Progenitor cell of endocrine pancreas (in vitro differentiated cells): ENCODE results near the gene CAVIN3. TPM values are rescaled to one million over a fixed set of nuclear protein-coding genes. Genes with fewer than 3 reads are reported as not detected.

Experiments
- DNase-seq: peaks from one replicate; pipeline ENCODE4 v3.0.0; 2021; ENCODE audit warnings: low spot score; ENCODE audit not compliant: unreplicated experiment
- H3K27ac Mint-ChIP-seq: 2 replicates; pipeline ENCODE4 v1.8.0; 2021; ENCODE audit warnings: mild to moderate bottlenecking, moderate library complexity, mixed read lengths
- H3K27me3 Mint-ChIP-seq: 2 replicates; pipeline ENCODE4 v1.8.0; 2021; ENCODE audit warnings: mixed read lengths
- H3K36me3 Mint-ChIP-seq: 2 replicates; pipeline ENCODE4 v1.8.0; 2022; ENCODE audit warnings: mixed read lengths; ENCODE audit not compliant: insufficient read depth
- H3K4me1 Mint-ChIP-seq: 2 replicates; pipeline ENCODE4 v1.8.0; 2021; ENCODE audit warnings: low read depth, mixed read lengths
- H3K4me3 Mint-ChIP-seq: 2 replicates; pipeline ENCODE4 v1.8.0; 2021; ENCODE audit warnings: low read depth, mild to moderate bottlenecking, moderate library complexity, mixed read lengths
- H3K9me3 Mint-ChIP-seq: 2 replicates; pipeline ENCODE4 v1.8.0; 2021; ENCODE audit warnings: low read depth, mixed read lengths
- CTCF ChIP-seq: fragments of 200-600 bp; sonication (generic); IDR thresholded peaks from one replicate; pipeline ENCODE4 v1.5.0; 2021; ENCODE audit warnings: antibody characterized with exemption, mild to moderate bottlenecking; ENCODE audit not compliant: unreplicated experiment
- total RNA-seq: library from RNA; stranded (reverse); gene quantifications from 2 replicates; pipeline ENCODE4 v1.2.1, GENCODE V29; 2021

The CAVIN3 gene
- total RNA-seq, 1 donor from 2014 or later: 6.7 TPM

- H3K36me3 Mint-ChIP-seq: no peaks in the 10 kb centered on the region
- TF ChIP-seq CTCF: no peak
- no peak overlapping the region for H3K27ac Mint-ChIP-seq
- H3K9me3 Mint-ChIP-seq: no peaks in the 10 kb centered on the region
- no peaks in the 10 kb centered on the region for H3K27me3 Mint-ChIP-seq
- H3K4me3 Mint-ChIP-seq: no peak overlapping the region
- peaks cover 23% of the 10 kb centered on the region for H3K4me1 Mint-ChIP-seq
- no peak for DNase-seq
These were observed 30.2 kb upstream of the CAVIN3 start for GRCh38 chr11:6350486-6350885.

GRCh38 chr11:6350043-6350442, 29.7 kb upstream of the CAVIN3 start:
- Mint-ChIP-seq H3K27ac (no peak overlapping the region), H3K4me1 (peaks cover 20% of the 10 kb centered on the region), H3K36me3 (no peaks in the 10 kb centered on the region), H3K4me3 (no peak overlapping the region), H3K9me3 (no peaks in the 10 kb centered on the region), H3K27me3 (no peaks in the 10 kb centered on the region)
- DNase-seq: no peak
- TF ChIP-seq CTCF: no peak

- Mint-ChIP-seq H3K9me3 (no peaks in the 10 kb centered on the region), H3K4me1 (no peaks in the 10 kb centered on the region), H3K4me3 (no peak overlapping the region), H3K27ac (no peak overlapping the region), H3K27me3 (no peaks in the 10 kb centered on the region), H3K36me3 (no peaks in the 10 kb centered on the region)
- no peak for TF ChIP-seq CTCF
- DNase-seq: no peak
These were observed 25.1 kb upstream of the CAVIN3 start for GRCh38 chr11:6345366-6345765.

GRCh38 chr11:6336293-6336692, 16.0 kb upstream of the CAVIN3 start:
- no peak for TF ChIP-seq CTCF
- Mint-ChIP-seq H3K36me3 (no peaks in the 10 kb centered on the region), H3K4me1 (peaks cover 8% of the 10 kb centered on the region), H3K9me3 (peaks cover 2% of the 10 kb centered on the region), H3K27ac (no peak overlapping the region), H3K4me3 (no peak overlapping the region), H3K27me3 (peaks cover 4% of the 10 kb centered on the region)
- DNase-seq: no peak

- DNase-seq: no peak
These were observed 14.5 kb upstream of the CAVIN3 start for GRCh38 chr11:6334806-6335205.

More at GRCh38 chr11:6334806-6335205, 14.5 kb upstream of the CAVIN3 start:
- Mint-ChIP-seq H3K4me3 (no peak overlapping the region), H3K36me3 (no peaks in the 10 kb centered on the region), H3K27me3 (peaks cover 4% of the 10 kb centered on the region), H3K9me3 (peaks cover 2% of the 10 kb centered on the region), H3K4me1 (peaks cover 8% of the 10 kb centered on the region), H3K27ac (no peak overlapping the region)
- TF ChIP-seq CTCF: no peak
